K562 (cell line): ENCODE data around the gene CNNM4. TPM values are rescaled to one million over a fixed set of nuclear protein-coding genes. Genes with fewer than 3 reads are reported as not detected.

Experiments used
- CHD7 ChIP-seq: fragments of 200-600 bp; sonication (generic); IDR thresholded peaks from one replicate; pipeline ENCODE4 v1.6.1; 2012; ENCODE audit warnings: mild to moderate bottlenecking, low read depth, low read length, inconsistent platforms
- CTCFL ChIP-seq: IDR thresholded peaks from 2 replicates; pipeline ENCODE4 v1.6.1; 2011; ENCODE audit warnings: borderline replicate concordance, low read depth, mild to moderate bottlenecking, moderate library complexity, low read length; ENCODE audit not compliant: insufficient read depth, poor library complexity, severe bottlenecking
- MED1 ChIP-seq: sonication (generic); formaldehyde crosslinking; IDR thresholded peaks from 2 replicates; pipeline ENCODE4 v1.8.1; 2023; ENCODE audit warnings: missing genetic modification reagents, borderline replicate concordance
- NFIX ChIP-seq: fragments of 250-450 bp; sonication (Bioruptor Pico); IDR thresholded peaks from 2 replicates; pipeline ENCODE4 v1.4.0; 2020; ENCODE audit warnings: low read depth, mild to moderate bottlenecking, moderate library complexity
- POU5F1 ChIP-seq: fragments of 150-350 bp; IDR thresholded peaks from 2 replicates; pipeline ENCODE4 v1.6.1; 2014; ENCODE audit warnings: borderline replicate concordance, low read length, low read depth, mild to moderate bottlenecking; ENCODE audit not compliant: partially characterized antibody
- PTTG1 ChIP-seq: fragments of 450-650 bp; IDR thresholded peaks from 2 replicates; pipeline ENCODE4 v1.6.1; 2016; ENCODE audit warnings: low read depth, mild to moderate bottlenecking, missing genetic modification characterization, missing compliant biosample characterization
- SIRT6 ChIP-seq: IDR thresholded peaks from one replicate; pipeline ENCODE4 v1.6.1; 2012; ENCODE audit warnings: low read depth, mild to moderate bottlenecking, control low read depth, inconsistent platforms, low read length, moderate library complexity
- TCF7 ChIP-seq: sonication (generic); IDR thresholded peaks from 2 replicates; pipeline ENCODE4 v1.6.1; 2016; ENCODE audit warnings: antibody characterized with exemption, borderline replicate concordance
- THRB ChIP-seq: fragments of 450-650 bp; formaldehyde crosslinking; conservative IDR thresholded peaks from 2 replicates; pipeline ENCODE4 v1.4.0; 2022; ENCODE audit warnings: mild to moderate bottlenecking, missing genetic modification characterization
- ZFPM2 ChIP-seq: fragments of 250-450 bp; sonication (Bioruptor Pico); IDR thresholded peaks from 2 replicates; pipeline ENCODE4 v1.5.1; 2022; ENCODE audit warnings: mild to moderate bottlenecking
- polyA plus RNA-seq, 8 experiments: library from polyadenylated mRNA; depleted of rRNA in 4 of 8; stranded (reverse) in 5 of 8; unstranded in 3 of 8; fragments of >200 nt; fragmentation: Nextera tagmentation in 2 of 8; fragmentation: Illumina TruSeq in 1 of 8; extraction: Ambion mirVana in 2 of 8; extraction: Trizol in 1 of 8; gene quantifications; 2 replicates each; pipeline versions ENCODE4 v1.2.1 to v1.2.3, GENCODE V29; 2011 to 2014; ENCODE audit warnings: inconsistent platforms in 1 of 8, missing spikeins in 1 of 8
- total RNA-seq, 7 experiments: library from RNA; depleted of rRNA in 6 of 7; stranded (reverse); fragments of >200 nt in 6 of 7; fragmentation: Illumina TruSeq in 2 of 7; extraction: Trizol in 2 of 7; gene quantifications; 2 replicates each; pipeline versions ENCODE4 v1.2.1 to v1.2.3, GENCODE V29; 2011 to 2021; ENCODE audit warnings: low replicate concordance in 1 of 7

Gene CNNM4
- total and polyA plus RNA-seq, 9 of the 15 experiments (the other 6 are each of a cell fraction or from before 2014, with no cell fraction given) = 0.96 to 6.3 (median 2.8) TPM

GRCh38 chr2:96760986-96761832, 507 bp downstream of the CNNM4 start (continued):
- no peak for TF ChIP-seq TCF7
- no peak for TF ChIP-seq SIRT6
- TF ChIP-seq ZFPM2 (CRISPR knock-in tag) = no peak
- no peak for TF ChIP-seq THRB (CRISPR knock-in tag)
- no peak for TF ChIP-seq CHD7
- TF ChIP-seq PTTG1 (tag) = no peak
- TF ChIP-seq POU5F1 = no peak
- TF ChIP-seq CTCFL = no peak
- TF ChIP-seq NFIX (CRISPR knock-in tag) = no peak
- no peak for TF ChIP-seq MED1 (CRISPR knock-in tag)
